Measurements from ENCODE around the gene EYA2.
A peak's percentile ranks its signal among the peaks of the same experiment; 100 is the strongest.
"Not testable (repeated sequence)": the region's sequence is repeated elsewhere in the genome, so short reads cannot be mapped to it uniquely, and the experiment has no call there.

EYA2 gene

GRCh38 chr20:47164140-47164539 lies 269.5 kb downstream of the EYA2 start:
- no peak overlapping the region for H3K4me3 ChIP-seq (ENCODE audit: low read length)
- DNase-seq (ENCODE audit: low read depth): no peak
- TF ChIP-seq CTCF (conservative IDR thresholded peaks at IDR 0.05; ENCODE audit: low read depth, low read length): no peak

GRCh38 chr20:47165376-47165865 lies 270.8 kb downstream of the EYA2 start:
- DNase-seq (ENCODE audit: low read depth): no peak
- TF ChIP-seq CTCF (conservative IDR thresholded peaks at IDR 0.05; ENCODE audit: low read depth, low read length): no peak
- no peak overlapping the region for H3K4me3 ChIP-seq (ENCODE audit: low read length)

DNA sequence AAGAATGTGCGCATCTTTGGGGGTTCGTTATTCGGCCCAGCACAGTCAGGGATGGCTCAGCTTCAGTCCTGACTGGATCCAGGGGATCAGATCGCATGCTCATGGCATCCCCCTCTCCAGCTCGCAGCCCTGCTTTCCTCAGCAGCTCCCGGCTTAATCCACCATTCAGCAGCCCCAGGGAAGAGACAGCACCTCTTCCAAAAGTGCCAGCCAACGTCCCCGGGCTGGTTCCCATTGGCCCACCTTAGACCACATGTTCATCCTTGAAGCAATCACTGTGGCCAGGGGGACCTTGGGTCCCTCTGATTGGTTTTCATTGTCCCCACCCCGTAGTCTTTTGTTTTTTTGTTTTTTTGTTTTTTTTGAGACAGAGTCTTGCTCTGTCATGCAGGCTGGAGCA lies 273.2 kb downstream of the EYA2 start:
- no peak overlapping the region for H3K4me3 ChIP-seq (ENCODE audit: low read length)
- no peak for TF ChIP-seq CTCF (conservative IDR thresholded peaks at IDR 0.05; ENCODE audit: low read depth, low read length)
- no peak for DNase-seq (ENCODE audit: low read depth)

GRCh38 chr20:47172579-47172978 lies 277.9 kb downstream of the EYA2 start:
- no peak for DNase-seq (ENCODE audit: low read depth)
- TF ChIP-seq CTCF (conservative IDR thresholded peaks at IDR 0.05; ENCODE audit: low read depth, low read length): no peak
- H3K4me3 ChIP-seq (ENCODE audit: low read length): no peak overlapping the region

DNA sequence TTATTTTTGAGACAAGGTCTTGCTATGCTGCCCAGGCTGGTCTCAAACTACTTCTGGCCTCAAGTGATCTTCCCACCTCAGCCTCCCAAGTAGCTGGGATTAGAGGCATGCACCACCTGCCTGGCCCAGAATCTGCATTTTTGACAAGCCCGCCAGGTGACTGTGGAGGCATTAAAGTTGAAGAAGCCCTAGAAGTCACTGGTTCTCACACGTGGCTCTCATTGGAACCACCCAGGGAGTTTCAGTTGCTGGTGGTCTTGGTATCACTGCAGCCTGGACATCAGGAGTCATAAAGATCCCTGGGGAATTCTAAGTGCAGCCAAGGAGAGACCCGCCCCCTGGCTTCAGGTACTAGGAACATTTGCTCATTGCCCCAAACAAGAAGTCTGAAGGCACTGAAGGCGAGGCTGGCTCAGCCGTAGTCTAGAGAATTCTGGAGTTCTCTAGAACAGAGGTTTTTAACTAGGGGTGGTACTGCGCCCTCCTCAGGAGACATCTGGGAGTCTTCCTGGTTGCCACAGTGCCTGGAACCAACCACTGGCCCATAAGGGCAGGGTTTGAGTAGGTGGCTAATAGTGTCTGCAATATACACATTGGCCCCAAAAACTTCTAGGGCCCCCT lies 279.1 kb downstream of the EYA2 start:
- peak; percentile 12 for TF ChIP-seq CTCF (conservative IDR thresholded peaks at IDR 0.05; ENCODE audit: low read depth, low read length)
- H3K4me3 ChIP-seq (ENCODE audit: low read length): no peak overlapping the region
- DNase-seq (ENCODE audit: low read depth): no peak

DNA sequence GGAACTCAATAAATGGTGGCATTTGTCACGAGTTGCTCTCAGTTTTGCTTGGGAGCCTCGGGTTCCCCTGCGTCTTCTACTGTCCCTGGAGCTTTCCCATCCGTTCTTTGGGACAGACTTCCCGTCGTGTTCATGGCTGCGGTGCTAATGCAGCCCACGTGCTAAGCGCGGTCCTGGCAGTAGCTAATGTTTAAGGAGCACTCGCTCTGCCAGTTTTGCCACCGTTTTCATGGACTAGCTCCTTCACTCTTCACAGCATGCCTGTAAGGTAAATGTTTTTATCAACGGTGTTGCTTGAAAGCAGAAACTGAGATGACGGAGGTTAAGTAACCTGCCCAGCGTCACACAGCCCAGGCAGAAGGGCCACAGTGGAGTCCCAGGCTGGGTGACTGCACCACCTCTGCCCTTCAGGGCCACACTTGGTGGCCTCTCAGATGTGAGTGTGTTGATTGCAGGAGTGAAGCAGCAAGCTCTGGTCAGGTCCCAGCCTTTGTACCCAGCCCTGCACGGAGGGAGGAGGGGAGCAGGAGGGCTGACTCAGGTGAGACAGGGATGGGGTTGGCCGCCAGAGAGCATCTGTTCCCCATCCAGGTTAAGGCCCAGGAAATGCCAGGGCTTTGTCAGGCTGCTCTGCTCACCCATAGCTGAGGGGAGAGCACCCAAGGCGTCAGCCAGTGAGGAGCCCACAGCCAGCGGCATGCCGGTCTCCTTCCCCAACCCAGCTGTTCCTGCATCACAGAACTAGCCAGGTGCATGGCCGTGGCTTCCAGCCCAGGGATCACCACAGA lies 280.0 kb downstream of the EYA2 start:
- no peak overlapping the region for H3K4me3 ChIP-seq (ENCODE audit: low read length)
- no peak for DNase-seq (ENCODE audit: low read depth)
- no peak for TF ChIP-seq CTCF (conservative IDR thresholded peaks at IDR 0.05; ENCODE audit: low read depth, low read length)

DNA sequence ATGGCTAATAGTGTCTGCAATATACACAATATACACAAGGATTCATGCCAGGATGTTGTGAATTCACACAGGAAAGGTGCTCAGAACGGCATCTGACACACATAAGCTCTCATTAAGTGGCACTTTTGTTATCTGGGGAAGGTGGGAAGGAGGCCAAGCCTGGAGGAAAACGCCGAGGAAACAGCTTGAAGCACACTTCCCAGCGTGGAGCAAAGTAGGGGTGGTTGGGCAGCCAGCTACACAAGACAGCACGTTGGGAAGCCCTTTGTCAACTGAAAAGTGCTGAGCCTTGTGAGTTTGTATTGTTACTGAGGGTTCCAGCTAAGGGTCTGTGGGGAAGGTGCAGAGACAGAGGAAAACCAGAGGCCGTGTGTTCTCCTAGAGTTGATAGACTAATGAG lies 280.9 kb downstream of the EYA2 start:
- H3K4me3 ChIP-seq (ENCODE audit: low read length): no peak overlapping the region
- no peak for TF ChIP-seq CTCF (conservative IDR thresholded peaks at IDR 0.05; ENCODE audit: low read depth, low read length)
- no peak for DNase-seq (ENCODE audit: low read depth)

DNA sequence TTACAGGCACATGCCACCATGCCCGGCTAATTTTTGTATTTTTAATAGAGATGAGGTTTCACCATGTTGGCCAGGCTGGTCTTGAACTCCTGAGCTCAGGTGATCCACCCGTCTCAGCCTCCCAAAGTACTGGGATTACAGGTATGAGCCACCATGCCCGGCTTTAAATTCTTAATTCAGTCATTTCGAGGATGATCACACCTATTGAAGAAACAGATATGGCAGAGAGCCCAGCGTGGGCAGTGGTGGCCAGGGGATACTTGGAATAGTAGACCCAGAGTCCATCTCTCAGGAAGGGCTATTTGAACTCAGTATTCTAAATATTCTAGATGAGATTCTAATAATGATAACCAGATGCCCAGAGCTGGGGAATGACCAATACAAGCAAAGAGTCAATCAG lies 281.6 kb downstream of the EYA2 start:
- not testable (repeated sequence) for DNase-seq (ENCODE audit: low read depth); H3K4me3 ChIP-seq (ENCODE audit: low read length)
